Hematopoietic multipotent progenitor cell treated with erythropoietin and hydrocortisone succinate and interleukin-3 and kit ligand, for 17 days (in vitro differentiated cells): ENCODE data around the gene FXYD4.
A peak's percentile ranks its signal among the peaks of the same experiment; 100 is the strongest.

Source experiments
- DNase-seq: peaks from one replicate; pipeline ENCODE4 v3.0.0-alpha.2; 2015; ENCODE audit warnings: low spot score

The FXYD4 gene

GRCh38 chr10:43419997-43420368 is 48.5 kb downstream of the FXYD4 start:
- no peak for DNase-seq

DNA sequence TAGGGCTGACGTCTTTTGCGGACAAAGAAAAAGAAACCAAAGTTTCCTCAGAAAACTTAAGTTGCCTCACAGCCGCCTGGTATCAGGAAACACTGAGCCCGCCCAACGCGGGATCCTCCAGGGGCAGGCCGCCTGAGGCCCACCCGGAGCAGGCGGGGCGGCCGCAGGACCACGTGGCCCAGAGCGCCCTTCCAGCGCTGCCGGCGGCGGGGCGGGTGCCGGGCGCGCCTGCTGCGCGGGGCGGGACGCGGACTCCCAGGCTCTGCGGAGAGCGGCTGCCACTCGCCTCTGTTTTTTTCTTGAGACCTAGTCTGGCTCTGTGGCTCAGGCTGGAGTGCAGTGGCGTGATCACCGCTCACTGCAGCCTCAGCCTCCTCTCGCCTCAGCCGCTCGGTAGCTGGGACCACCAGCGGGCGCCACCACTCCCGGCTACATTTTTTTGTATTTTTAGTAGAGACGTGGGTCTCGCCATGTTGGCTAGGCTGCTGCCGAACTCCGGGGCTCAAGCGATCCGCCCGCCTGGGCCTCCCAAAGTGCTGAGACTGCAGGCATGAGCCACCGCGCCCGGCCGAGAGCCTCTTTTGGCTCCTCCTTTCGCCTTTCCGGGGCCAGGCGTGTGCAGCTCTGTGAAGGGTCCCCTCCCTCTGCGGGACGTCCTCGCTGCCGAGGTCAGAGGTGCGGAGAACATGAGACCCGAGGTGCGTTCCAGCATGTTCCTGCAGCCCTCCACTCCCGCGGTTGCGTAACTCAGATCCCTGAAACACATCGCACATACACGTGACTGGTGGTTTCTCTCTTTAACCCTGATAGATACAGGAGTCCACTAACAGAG is 49.1 kb downstream of the FXYD4 start:
- peak; percentile 71 for DNase-seq

- no peak for DNase-seq
These were observed 49.7 kb downstream of the FXYD4 start for GRCh38 chr10:43421201-43421507.

GRCh38 chr10:43421519-43421918 is 50.1 kb downstream of the FXYD4 start:
- DNase-seq = peak; percentile 9

- DNase-seq = peak; percentile 3
These were observed 50.5 kb downstream of the FXYD4 start for GRCh38 chr10:43421944-43422343.

DNA sequence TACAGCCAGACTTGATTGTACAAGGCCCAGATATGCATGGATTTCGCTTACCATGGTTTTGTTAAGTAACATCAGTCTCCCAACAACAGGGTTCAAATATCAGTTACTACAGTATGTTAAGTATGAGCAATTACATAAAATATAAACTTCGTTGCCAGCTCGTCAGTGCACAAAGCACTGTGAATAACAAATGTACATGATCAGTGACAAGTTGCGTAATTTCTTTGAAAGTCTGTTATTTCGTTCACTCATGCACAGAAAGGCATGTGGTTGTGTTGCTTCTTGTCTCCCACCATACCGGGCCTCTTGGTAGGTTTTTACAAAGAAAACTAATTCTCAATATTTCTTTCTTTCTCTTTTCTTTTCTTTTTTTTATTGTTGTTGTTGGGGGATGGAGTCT is 53.0 kb downstream of the FXYD4 start:
- DNase-seq = no peak
